HT1080 (cell line): ENCODE measurements around the gene ASTN1. TPM values are rescaled to one million over a fixed set of nuclear protein-coding genes. Genes with fewer than 3 reads are reported as not detected.

ENCODE experiments used
- DNase-seq: peaks from one replicate; pipeline ENCODE4 v3.0.0-alpha.2; 2015; ENCODE audit warnings: low read depth
- small RNA-seq: library from RNA; depleted of rRNA; stranded (forward); fragments of <200 nt; gene quantifications from one replicate; pipeline ENCODE3, GENCODE V24; 2014
- total RNA-seq: library from RNA; depleted of rRNA; stranded (reverse); fragments of >200 nt; shearing (Covaris generic); gene quantifications from 2 replicates; pipeline ENCODE4 v1.2.3, GENCODE V29; 2014; rRNA removed

Gene ASTN1
- total RNA-seq, 1 experiment from 2014 or later, result 0.16 TPM

DNA sequence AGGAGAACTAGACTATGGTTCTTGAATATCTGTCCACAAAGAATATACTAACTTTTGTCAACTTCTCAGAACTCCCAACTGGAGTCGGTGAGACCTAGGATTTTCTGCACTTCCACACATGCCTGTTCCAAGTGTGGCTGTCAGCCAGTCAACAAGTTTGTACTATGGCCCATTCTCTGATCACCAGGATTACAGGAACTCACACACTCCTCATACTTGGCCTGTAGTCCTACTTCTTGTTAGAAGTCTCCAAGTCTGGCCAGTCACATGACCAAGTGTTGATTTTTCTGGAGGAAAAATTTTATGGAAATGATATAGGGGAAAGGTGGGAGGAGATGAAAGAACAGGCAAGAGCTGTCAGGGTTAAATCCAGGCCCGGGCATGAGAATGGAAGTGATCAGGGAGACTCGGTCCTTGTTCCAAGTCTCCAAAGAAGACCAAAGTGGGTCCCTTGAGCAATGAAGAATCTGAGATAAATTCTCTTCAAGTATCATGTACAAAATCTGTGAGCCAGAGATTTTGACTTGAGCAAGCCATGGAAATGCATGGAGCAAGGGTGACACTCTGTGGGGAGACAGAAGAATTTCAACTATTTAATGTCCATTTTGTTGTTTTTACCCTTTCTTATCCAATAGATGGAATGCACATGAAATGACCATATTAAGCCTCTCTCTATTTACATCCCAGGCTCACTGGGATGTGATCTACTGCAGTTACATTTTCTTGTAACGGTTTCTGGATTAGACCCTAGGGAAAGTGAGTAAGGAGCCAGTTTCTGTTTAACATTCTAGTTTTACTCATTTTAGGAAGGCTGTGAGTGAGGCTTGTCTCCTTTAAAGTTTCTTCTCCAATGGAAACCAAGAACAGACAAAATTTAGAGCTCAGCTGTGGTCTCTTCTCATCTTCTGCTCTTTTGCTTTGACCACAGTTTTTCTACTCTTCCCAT, 320.9 kb downstream of the ASTN1 start:
- DNase-seq, result no peak

DNA sequence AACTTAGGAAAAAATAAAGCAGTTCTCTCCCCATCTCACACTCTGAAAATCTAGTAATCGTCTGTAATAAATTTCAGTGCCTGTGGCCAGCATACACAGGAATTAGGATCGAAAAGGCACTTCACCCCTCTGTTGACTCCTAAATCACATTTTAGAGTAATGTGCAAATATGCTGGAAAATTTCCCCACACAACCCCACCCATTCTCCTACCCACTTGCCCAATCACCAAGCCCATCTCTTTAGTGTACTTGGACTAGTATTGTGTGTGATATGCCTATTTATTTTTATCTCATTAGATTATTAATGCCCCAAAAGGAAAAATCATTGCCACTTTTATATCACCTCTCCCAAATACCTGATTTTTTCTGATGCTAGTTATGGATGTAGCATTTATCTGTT, 323.3 kb downstream of the ASTN1 start:
- DNase-seq, result no peak

DNA sequence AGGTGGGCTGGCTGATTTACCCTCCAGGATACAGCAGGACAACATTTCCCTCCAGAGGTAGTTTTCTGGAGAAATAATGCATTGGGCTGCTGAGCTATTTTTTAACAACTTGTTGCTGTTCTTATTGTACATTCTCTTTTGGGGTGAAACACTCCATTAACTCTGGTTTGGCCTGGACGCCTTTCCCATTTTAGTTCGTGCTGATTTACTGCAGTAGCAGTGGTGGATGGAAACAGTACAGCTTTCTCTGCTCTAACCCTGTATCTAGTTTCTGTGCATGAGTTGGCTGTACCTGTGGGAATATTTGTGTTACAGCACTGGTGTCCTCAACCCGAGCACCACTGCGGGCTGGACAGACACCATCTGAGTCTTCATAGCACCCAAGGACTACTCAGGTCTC, 325.3 kb downstream of the ASTN1 start:
- no peak for DNase-seq

DNA sequence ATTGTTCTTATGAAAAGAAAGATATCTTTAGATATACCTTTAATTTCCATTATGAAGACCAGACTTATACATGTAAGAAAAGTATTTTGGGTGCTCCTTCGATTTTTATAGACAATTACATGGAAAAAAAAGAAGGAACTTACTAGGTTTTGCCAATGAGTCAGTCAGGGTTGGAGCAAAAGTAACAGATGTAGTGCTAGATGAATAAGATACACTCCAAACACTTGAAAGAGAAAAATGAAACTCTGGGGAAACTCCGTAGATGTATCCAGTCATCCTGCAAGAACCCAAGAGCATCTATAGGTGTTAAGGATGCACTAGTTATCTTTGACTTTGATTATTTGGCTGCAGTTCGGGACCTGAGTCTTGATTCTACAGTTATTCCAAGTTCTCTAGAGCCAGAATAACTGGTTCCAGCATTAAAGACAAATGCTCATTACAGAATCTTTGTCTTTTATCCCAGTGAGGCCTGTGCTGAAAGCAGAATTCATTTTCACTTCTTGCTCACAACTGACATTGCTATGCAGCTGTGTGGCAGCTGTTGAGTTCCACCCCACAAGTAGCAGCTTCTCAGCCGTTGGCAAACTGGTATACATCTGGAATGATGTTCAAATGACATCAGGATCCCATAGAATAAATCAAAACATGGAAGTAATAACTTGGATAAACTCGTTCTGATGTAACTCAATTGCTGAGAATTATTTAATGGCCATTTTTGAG, 326.1 kb downstream of the ASTN1 start:
- no peak for DNase-seq

DNA sequence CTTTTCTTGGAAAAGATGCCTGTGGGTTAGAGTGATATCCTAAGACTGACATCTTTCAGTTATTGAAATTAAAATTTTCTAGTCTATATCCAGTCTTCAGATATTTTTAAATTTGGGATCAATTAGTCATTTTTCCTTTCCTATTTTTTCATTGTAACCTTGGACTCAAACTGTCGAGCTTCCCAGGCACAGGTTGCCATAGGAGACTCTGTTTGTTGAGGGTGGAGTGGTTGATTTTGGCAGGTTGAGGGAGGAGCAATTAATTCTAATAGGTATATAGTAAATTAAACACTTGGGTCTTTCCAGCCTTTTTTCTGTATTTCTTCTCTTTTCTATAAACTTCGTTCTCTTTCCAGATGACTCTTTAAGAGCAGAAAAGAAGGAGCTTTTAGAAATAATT, 326.8 kb downstream of the ASTN1 start:
- no peak for DNase-seq

DNA sequence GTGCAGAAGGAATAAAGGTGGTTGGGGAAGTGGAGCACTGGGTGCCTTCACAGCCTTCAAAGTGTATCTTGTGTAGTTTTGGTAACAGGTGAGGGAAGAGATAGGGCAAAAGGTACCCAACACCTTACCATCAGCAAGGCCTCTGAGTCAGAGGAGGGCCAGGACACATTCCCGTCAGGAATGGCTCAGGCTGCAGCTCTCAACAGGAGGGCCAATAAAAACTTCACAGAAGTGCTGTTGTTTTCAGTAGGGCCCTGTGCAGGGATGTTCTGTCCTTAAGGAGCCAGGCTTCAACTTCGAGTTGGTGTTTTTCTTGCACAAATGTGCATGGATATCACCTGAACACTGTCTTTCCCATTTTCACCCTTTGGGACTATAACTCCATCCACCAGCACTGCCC, 333.4 kb downstream of the ASTN1 start:
- no peak for DNase-seq

DNA sequence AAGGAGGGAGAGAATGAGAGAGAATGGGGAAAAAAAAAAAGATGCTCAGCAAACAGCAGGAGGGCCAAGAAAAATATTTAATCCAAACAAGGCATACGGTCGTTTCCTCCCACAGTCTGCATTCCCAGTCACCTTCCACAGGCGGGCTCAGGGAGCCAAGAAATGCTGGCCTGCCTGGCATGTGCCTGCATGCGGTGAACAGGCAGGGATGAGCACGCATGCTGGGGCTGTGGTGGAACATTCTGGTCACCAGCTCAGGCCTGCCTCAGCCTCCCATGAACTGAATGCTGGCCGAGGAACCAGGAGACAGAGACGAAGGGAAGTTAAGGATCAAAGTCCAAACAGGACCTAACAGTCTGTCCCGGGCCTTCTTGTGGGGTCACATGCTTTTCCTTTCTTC, 335.3 kb downstream of the ASTN1 start:
- no peak for DNase-seq

DNA sequence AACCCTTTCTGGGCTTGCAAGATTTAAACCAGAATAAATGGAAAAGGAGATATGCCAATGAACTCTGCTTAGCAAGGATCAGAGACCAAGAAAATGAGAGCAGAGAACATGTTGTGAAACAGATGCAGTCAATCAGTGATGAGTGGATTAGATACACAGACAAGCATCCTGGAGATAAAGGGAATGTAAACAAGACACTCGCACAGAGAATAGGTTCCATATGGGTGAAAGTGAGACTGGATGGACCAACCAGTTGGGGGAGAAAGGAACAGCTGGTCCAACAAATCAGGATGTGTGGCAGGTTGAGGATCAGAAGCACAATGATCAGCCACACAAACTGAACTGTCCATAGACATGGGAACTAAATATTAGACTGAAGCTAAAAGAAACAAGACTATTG, 338.2 kb downstream of the ASTN1 start:
- no peak for DNase-seq

DNA sequence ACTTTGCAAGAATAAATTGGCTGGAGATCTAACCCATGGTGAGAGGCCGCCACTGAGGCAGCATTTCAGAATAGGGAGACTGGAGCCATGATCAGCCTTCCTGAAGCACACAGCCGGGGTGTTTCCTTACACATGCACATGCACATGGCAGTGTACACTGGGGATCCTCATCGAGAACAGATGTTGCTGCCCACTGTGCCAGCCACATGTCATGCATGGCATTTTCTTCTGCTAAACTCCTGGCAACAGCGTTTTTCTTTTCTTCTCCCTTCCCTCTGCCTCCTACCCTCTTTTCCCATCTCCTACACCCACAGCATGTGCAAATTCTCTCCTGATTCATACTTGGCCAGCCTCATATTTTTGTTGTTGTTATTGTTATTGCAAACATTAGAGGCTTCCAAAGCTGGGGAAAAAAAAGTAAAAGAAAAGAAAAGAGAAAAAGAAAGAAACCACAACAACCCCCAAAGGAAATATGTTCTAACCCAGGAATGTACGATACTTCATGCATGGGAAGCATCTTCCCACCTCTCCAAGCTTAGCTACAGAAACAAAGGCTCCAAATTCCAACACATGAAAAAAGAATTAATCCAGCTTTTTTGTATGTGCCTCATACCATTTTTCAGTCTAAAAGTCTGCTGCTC, 344.0 kb downstream of the ASTN1 start:
- DNase-seq, result no peak

DNA sequence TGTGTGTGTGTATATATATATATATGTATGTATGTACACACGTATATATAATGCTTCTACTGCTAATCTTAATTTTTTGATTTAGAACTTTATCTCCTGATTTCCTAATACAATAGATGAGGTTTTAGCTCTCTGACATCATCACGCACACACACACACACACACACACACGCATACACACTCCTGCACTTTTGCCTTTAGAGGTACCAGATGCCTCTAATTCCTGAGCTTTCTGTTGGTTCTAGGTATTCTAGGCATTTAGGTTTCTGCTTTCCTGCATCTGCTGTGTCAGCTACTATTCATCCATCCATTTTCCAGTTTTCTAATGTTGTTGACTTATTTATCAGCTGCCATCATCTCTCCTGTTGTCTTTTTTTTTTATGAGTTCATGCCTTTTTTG, 348.3 kb downstream of the ASTN1 start:
- no peak for DNase-seq

DNA sequence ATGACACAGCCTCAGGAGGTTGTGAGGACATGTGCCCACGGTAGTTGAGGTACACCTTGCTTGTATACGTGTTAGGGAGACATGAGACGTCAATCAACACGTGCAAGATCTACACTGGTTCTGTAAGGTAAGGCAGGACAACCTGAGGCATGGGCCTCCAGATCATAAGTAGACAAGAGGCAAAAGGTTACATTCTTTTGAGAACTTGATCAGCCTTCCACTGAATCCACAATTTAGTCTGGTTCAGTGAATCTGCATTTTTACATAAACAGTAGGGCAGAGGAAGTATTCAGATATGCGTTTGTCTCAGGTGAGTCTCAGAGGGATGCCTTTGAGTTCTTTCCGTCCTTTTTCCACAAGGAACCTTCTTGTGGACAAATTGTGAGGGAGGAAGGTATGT, 348.9 kb downstream of the ASTN1 start:
- DNase-seq, result no peak

DNA sequence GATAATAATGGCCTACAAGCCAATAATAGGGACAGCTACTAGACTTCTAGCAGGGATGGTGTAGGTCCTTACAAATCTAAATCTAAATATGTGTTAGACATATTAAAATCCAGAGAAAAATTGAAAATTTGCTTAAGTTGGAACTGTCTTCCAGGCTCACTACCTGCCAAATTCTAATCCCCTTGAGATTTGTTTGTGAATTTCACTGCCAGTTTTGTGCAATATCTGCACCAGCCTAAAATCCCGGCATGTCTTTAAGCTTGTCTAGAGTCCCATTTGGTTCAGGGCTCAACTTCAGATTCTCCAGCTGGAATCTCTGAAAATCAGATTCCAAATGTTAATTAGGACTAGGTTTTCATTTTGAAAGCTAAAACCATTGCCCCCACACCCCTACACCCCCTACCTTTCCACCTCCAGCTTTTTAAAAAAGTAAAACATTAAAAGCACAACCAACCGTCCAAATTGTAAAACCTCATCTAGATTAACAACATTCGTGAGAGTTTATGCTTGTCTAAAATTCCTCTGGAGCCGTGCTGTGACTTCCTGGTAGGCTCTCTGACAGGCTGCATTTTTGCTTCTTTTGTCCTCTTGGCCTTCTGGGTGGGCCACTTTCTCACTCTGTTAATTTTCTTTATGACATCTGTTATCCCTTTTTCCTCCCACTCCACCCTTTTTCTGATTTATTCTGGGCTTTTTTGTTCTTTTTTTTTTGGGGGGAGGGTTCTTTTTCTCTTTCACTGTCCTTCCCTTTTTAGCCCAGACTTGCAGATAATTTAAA, 352.8 kb downstream of the ASTN1 start:
- no peak for DNase-seq

DNA sequence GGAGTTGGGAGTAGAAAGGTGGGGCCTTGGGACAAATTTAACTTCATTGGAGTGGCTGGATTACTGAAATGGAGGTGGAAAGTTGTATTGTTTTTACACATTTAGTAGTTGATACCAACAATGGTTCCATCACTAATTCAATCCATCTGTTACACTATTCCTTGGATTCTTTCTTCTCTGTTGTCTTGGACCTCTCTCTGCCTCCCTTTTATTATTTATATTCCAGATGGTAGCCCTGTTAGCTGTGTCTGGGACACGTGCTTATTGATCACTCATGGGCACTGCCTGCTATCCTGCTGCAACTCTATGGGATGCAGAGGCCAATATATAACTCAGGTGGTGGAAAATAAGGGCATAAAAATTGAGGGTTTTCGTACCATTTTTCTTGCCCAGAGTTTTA, 355.2 kb downstream of the ASTN1 start:
- no peak for DNase-seq

Small RNA genes within 50 kb of the gene (small RNA-seq; reads per million reads assigned to genes)
- gene MIR488, result not detected

Other genes starting within 250 kb of the ASTN1 start
- gene BRINP2, start 6.2 kb upstream of the ASTN1 start, total RNA-seq, result 0.03 and 0.63 TPM in 2 replicates